ENCODE results near the gene DCAF4. TPM values are rescaled to one million over a fixed set of nuclear protein-coding genes. Genes with fewer than 3 reads are reported as not detected.

The DCAF4 gene
- total RNA-seq, 2 experiments from 2014 or later: 13.6 to 15.6 TPM

DNA sequence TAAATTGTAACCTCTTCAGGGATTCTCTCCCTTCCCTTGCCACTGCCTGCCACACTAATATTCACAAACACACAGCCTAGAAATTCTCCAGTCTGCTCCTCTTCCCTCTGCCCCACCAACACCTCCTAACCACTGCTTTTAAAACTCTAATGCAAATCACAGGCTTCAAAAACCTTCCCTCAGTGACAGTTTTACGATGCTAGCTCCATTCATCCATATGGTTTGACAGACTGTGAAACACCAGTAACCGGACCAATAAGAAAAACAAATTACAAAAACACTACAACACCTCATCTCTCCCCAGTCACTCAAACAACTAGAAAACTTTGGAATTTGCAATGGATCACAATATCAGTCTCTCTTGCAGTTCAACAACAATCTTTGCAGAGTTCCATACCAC, 38.1 kb upstream of the DCAF4 start:
- POLR2A ChIA-PET: interaction anchor here (1.1 kb wide), 1 partner anchor 24 kb away, joined by 3 read pairs; no protein-coding TSS in a partner anchor

DNA sequence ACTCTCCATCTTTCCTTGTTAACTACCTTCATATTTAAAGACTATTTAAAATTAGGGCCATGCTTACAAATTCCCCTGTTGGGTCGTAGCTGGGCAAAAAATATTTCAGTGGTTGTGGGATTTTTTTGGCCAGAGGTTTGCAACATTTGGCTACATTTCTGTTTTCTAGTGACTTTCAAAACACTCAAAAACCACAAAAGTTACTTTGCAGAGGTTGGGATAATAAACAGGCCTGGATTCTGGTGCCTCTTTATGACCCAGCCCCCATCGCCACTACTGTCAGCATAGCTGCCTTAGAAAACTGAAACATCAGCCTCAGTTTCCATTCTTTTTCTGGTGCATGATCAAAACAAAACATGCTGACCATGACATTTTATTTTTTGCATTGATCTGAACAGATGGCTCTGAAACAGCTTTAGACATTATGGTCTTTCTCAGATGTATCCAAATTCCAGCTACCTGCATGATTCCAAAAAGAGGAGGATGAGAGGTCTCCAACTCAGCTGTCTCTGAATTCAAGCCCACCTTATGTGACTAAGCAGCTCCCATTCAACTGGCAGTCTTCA, 37.5 kb upstream of the DCAF4 start:
- peaks cover 25% of the 10 kb centered on the region for H3K36me3 Mint-ChIP-seq (ENCODE audit: low read depth)
- no peaks in the 10 kb centered on the region for H3K9me3 Mint-ChIP-seq
- ChIA-PET POLR2A (interaction anchor here (1.1 kb wide), 1 partner anchor 25 kb away, joined by 3 read pairs; no protein-coding TSS in a partner anchor), CTCF (interaction anchor here (0.6 to 1.3 kb wide), 3 partner anchors 17 to 372 kb away, joined by 3 to 5 read pairs (median 3); no protein-coding TSS in a partner anchor)
- H3K27me3 Mint-ChIP-seq: peaks cover 39% of the 10 kb centered on the region
- no peak for DNase-seq
- H3K4me3 Mint-ChIP-seq: no peak overlapping the region
- H3K27ac Mint-ChIP-seq: no peak overlapping the region
- H3K4me1 Mint-ChIP-seq: peaks cover 38% of the 10 kb centered on the region

More for the DNA sequence above, 38.1 kb upstream of the DCAF4 start:
- H3K4me1 Mint-ChIP-seq: peaks cover 43% of the 10 kb centered on the region
- no peak overlapping the region for H3K27ac Mint-ChIP-seq
- CTCF ChIA-PET: interaction anchor here (1.0 to 1.3 kb wide), 2 partner anchors 17 to 372 kb away, joined by 3 to 5 read pairs; no protein-coding TSS in a partner anchor
- H3K9me3 Mint-ChIP-seq: no peaks in the 10 kb centered on the region
- peaks cover 39% of the 10 kb centered on the region for H3K27me3 Mint-ChIP-seq
- H3K4me3 Mint-ChIP-seq: no peak overlapping the region
- no peak for DNase-seq
- peaks cover 25% of the 10 kb centered on the region for H3K36me3 Mint-ChIP-seq (ENCODE audit: low read depth)

DNA sequence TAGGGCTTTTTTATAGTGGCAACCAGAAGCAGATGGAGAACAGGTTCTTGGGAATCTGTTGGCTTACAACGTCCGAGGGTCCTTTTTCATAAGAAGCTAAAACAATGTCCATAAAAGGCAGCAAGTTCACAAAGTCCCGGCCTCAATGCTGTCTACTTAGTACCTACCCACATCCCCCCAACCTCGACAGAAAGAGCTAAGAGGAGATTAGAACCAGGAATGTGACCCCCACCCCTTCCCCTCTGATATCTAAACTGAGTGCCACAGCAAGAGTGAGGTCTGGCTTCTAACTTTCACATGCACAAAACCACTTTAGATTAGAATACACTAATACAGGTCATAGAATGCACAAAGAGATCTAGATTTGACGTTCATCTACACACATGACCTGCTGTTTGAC, 36.9 kb upstream of the DCAF4 start:
- Mint-ChIP-seq H3K9me3 (no peaks in the 10 kb centered on the region), H3K4me1 (peaks cover 36% of the 10 kb centered on the region), H3K36me3 (ENCODE audit: low read depth) (peaks cover 25% of the 10 kb centered on the region), H3K27ac (no peak overlapping the region), H3K4me3 (no peak overlapping the region), H3K27me3 (peaks cover 42% of the 10 kb centered on the region)
- DNase-seq: no peak
- ChIA-PET POLR2A (no interaction called here), CTCF (interaction anchor here (1.3 kb wide), 1 partner anchor 16 kb away, joined by 5 read pairs; no protein-coding TSS in a partner anchor)

DNA sequence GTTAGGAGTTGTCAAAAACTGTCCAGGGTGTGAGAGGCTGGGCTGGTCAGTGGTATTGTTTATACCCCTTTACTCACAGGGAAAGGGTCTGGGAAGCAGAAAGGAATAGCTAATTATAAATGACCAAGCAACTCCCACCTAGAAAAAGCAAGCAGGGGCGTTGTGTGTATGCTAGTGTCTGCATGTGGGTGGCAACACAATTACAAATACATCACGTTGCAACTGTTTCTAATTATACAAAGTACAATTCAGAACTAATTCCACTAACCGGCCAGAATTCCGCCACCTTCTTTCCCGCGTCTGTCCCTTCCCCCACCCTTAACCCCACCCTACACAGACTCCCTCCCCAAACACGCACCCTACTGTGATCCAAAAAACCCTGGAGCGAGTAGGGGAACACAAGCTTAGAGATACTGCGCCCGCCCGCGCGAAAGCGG, 34.6 kb upstream of the DCAF4 start:
- peaks cover 42% of the 10 kb centered on the region for H3K4me1 Mint-ChIP-seq

DNA sequence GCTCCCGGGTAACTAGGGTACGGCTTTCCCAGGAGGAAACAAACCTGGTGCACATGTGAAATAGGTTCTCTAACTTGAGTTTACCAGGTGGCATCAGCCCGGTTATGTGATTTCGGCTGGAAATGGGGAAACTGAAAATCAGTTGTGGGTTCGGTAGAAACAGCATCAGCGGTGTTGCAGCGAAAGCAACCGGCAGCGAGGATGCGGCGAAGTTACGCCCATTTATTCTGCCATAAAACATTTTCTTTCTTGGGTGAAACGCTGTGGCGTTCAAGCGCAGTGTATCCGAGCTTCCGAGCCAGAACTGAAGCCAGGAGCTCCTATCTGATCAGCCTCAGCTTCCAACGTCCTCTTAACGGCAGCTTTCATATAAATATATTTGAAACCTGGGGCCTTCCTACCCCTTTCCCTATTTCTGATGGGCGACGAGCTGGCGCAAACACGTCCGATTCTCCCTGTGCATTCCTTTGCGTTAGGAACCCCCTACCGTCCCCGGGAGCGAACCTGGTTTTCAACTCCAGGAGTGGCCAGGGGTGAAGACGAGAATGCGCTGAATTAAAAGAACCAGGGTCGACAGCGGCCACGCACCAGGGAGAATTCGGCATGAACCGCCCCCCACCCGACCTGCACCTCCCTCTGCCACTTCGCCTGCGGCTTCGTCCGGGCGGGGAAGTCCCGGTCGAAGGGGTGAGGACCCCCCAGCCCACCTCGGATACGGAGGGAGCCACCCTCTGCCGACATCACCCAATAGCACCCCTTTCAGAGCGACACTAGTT, 34.0 kb upstream of the DCAF4 start:
- Mint-ChIP-seq H3K36me3 (ENCODE audit: low read depth) (peaks cover 18% of the 10 kb centered on the region), H3K4me1 (peaks cover 42% of the 10 kb centered on the region), H3K4me3 (peak overlapping the region; percentile 92), H3K9me3 (no peaks in the 10 kb centered on the region), H3K27me3 (peaks cover 65% of the 10 kb centered on the region), H3K27ac (peak overlapping the region; percentile 37)
- CTCF ChIA-PET: interaction anchor here (0.9 to 2.9 kb wide), 4 partner anchors 374 to 415 kb away, joined by 3 to 12 read pairs (median 7); no protein-coding TSS in a partner anchor
- POLR2A ChIA-PET: interaction anchor here (1.4 to 3.3 kb wide), 2 partner anchors 374 to 378 kb away, joined by 5 to 47 read pairs; no protein-coding TSS in a partner anchor
- DNase-seq: peak; percentile 55

More for the DNA sequence above, 34.6 kb upstream of the DCAF4 start:
- H3K9me3 Mint-ChIP-seq: no peaks in the 10 kb centered on the region
- H3K36me3 Mint-ChIP-seq (ENCODE audit: low read depth): peaks cover 20% of the 10 kb centered on the region
- CTCF ChIA-PET: interaction anchor here (0.9 to 2.9 kb wide), 4 partner anchors 373 to 414 kb away, joined by 3 to 12 read pairs (median 7); no protein-coding TSS in a partner anchor
- peak overlapping the region; percentile 92 for H3K4me3 Mint-ChIP-seq
- POLR2A ChIA-PET: interaction anchor here (1.4 to 3.3 kb wide), 2 partner anchors 373 to 377 kb away, joined by 5 to 47 read pairs; no protein-coding TSS in a partner anchor
- DNase-seq: no peak
- no peak overlapping the region for H3K27ac Mint-ChIP-seq
- H3K27me3 Mint-ChIP-seq: peaks cover 60% of the 10 kb centered on the region

DNA sequence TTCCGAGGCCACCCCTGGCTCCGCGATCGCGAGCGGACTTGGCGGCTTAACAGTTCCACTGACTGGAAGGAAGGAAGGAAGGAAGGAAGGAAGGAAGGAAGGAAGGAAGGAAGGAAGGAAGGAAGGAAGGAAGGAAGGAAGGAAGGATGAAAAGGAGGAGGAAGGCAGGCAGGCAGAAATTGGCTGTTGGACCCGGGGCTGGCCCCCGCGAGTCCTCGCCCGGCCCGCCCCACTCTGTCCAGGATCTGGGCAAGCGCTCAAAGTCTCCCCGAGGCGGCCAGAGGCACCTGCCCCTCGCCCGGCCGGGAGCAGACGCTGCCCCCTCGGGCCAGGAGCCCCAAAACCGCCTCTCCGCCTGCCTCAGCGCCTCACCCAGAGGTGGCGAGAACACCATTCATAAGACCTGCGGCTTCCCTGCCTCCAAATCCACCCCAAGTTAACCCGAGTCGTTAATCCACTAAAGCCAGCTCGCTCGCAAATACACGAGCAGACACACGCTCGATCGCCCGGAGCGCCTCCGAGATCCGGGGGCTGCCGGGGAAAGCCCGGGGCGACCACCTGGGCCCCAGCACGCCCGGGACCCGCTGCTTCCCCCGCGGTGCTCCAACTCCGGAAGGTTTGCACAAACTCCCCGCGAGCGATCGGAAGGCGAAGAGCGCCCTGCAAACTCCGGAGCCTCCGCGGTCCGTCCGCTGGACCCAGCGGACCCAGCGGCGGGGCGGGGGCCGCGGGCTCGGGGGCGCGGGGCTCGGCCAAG, 33.2 kb upstream of the DCAF4 start:
- H3K27ac Mint-ChIP-seq: peak overlapping the region; percentile 37
- peak overlapping the region; percentile 92 for H3K4me3 Mint-ChIP-seq
- peaks cover 66% of the 10 kb centered on the region for H3K27me3 Mint-ChIP-seq
- peaks cover 41% of the 10 kb centered on the region for H3K4me1 Mint-ChIP-seq
- CTCF ChIA-PET: interaction anchor here (0.9 to 2.9 kb wide), 7 partner anchors 11 to 416 kb away, joined by 3 to 33 read pairs (median 11); no protein-coding TSS in a partner anchor
- DNase-seq: peak; percentile 43
- H3K9me3 Mint-ChIP-seq: no peaks in the 10 kb centered on the region
- peaks cover 14% of the 10 kb centered on the region for H3K36me3 Mint-ChIP-seq (ENCODE audit: low read depth)
- POLR2A ChIA-PET: interaction anchor here (1.2 to 3.3 kb wide), 11 partner anchors 10 to 453 kb away, joined by 3 to 47 read pairs (median 5); partner anchors contain the start of genes DCAF4 and RBM25

DNA sequence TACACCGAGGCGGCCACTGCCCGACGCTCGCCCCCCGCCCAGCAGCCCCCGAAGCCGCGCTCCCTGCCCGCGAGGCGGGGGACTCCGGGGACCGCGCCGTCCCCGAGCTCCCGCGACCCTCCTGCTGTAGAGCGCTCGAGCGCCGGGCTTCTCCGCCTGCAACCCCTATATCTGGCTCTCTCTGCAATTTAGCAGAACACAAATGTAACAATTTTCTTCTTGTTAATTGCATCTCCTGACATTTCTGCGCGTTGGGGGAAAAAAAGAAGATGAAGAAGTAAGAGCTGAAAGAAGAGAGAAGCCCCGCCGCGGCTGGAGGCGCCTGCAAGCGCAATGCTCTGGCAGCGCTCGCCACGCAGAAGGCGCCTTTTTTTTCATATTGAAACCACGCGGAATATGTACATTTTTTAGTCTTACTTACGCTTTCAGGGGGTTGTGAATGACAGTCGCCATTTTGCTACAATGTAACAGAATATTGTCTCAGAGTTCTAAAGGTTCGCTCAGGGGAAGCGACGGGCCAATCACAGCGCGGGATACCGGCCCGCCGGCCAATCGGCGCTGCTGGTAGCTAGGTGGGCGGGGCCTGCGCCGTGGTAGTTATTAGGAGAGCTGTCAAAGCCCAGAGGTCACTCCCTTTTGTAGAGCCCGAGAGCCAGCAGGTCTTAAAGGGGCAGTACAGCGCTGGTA, 32.5 kb upstream of the DCAF4 start, which contains the start of gene DPF3:
Gene DPF3 (minus strand): TSS at position 466 of the 687 bp plus-strand sequence. CDS start 13 bp downstream, at position 453.
- peak; percentile 98 for DNase-seq
- H3K27me3 Mint-ChIP-seq: peaks cover 61% of the 10 kb centered on the region
- H3K36me3 Mint-ChIP-seq (ENCODE audit: low read depth): peaks cover 10% of the 10 kb centered on the region
- no peaks in the 10 kb centered on the region for H3K9me3 Mint-ChIP-seq
- H3K4me1 Mint-ChIP-seq: peaks cover 35% of the 10 kb centered on the region
- ChIA-PET CTCF (interaction anchor here (0.6 to 2.9 kb wide), 11 partner anchors 9 to 416 kb away, joined by 3 to 33 read pairs (median 4); no protein-coding TSS in a partner anchor), POLR2A (interaction anchor here (0.9 to 3.3 kb wide), 15 partner anchors 10 to 454 kb away, joined by 3 to 47 read pairs (median 4); partner anchors contain the start of genes DCAF4 and RBM25)
- peak within 1 kb of the TSS; percentile 41 for H3K27ac Mint-ChIP-seq
- H3K4me3 Mint-ChIP-seq: peak within 1 kb of the TSS; percentile 92

DNA sequence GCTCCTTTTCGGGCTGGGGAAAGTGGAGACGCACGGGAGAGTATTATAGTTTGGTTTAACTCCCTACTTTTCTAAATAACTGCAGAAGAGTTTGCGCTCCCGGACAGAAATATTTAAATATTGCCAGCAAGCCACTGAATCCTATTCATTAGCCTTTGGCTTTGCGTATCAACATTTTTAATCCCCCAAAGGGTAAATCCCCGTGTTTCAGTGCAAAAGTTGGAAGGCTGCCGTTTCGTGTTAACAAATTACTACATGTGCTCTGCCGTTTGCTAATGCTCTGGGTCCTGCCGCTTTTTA, 32.0 kb upstream of the DCAF4 start:
- Mint-ChIP-seq H3K9me3 (no peaks in the 10 kb centered on the region), H3K27me3 (peaks cover 58% of the 10 kb centered on the region), H3K4me3 (peak overlapping the region; percentile 90), H3K27ac (peak overlapping the region; percentile 41), H3K36me3 (ENCODE audit: low read depth) (peaks cover 8% of the 10 kb centered on the region), H3K4me1 (peaks cover 32% of the 10 kb centered on the region)
- DNase-seq: no peak
- CTCF ChIA-PET: interaction anchor here (0.6 to 2.9 kb wide), 11 partner anchors 8 to 417 kb away, joined by 3 to 33 read pairs (median 4); no protein-coding TSS in a partner anchor
- POLR2A ChIA-PET: interaction anchor here (0.9 to 3.3 kb wide), 15 partner anchors 9 to 455 kb away, joined by 3 to 47 read pairs (median 4); partner anchors contain the start of genes DCAF4 and RBM25

DNA sequence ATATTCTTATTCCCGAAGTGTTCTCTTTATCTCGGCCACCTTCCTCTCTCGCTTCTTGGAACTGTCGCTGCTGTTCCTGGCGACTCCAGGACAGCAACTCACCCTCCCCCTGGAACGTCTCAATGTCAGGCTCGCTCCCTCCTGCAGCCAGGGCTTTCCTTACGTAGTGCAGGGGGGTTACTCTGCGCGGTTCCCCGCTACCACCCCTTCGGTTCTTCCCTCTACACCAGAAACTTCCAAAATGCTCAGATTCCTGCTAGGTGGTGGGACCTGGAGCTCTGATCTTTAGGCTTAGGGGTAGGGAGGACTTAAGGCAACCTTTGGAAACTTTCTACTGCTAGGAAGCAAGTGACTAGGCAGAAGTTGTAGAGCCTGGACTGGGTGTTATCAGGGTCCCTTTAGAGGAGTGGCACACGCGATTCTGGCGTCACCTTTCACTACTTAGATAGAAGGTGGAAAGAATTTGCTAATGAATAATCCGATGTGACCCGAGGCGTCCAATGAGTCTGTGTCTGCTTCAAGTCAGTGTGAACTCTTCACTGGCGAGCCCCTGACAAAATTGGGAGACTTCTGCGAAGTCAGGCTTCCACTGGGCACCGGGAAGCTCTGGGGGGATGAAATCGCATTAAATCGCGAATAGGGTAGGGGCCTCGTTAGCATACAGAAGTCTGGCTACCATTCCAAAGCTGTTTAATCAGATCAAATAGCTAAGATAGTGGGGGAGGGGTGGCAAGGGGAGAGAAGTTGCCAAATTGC, 31.5 kb upstream of the DCAF4 start:
- DNase-seq: no peak
- peaks cover 54% of the 10 kb centered on the region for H3K27me3 Mint-ChIP-seq
- H3K27ac Mint-ChIP-seq: no peak overlapping the region
- H3K4me1 Mint-ChIP-seq: peaks cover 30% of the 10 kb centered on the region
- peak overlapping the region; percentile 90 for H3K4me3 Mint-ChIP-seq
- ChIA-PET CTCF (interaction anchor here (0.6 to 2.9 kb wide), 12 partner anchors 8 to 417 kb away, joined by 3 to 33 read pairs (median 5); no protein-coding TSS in a partner anchor), POLR2A (interaction anchor here (0.7 to 3.3 kb wide), 17 partner anchors 9 to 455 kb away, joined by 3 to 47 read pairs (median 4); partner anchors contain the start of gene DCAF4)
- no peaks in the 10 kb centered on the region for H3K9me3 Mint-ChIP-seq
- peaks cover 4% of the 10 kb centered on the region for H3K36me3 Mint-ChIP-seq (ENCODE audit: low read depth)

DNA sequence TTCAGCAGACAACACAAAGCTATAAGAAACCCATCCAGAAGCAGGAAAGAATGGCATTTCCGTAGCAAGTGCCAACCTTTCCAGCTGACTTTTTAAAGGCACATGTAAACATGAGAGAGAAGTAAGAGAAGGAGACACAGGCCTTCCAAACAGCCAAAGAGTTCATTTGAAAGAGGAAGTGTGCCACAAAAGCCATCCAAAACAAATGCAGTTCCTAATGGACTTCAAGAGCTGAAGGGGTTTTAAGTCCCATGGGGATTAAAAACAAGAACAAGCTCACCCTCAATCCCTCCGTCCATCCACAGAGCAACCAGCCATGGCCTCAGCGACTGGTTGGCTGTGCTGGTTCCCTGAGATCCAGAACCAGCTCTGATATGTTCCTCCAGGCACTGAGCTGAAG, 27.8 kb upstream of the DCAF4 start:
- ChIA-PET CTCF (interaction anchor here (1.0 to 1.1 kb wide), 2 partner anchors 381 to 385 kb away, joined by 4 to 5 read pairs; no protein-coding TSS in a partner anchor), POLR2A (no interaction called here)
- Mint-ChIP-seq H3K9me3 (no peaks in the 10 kb centered on the region), H3K36me3 (ENCODE audit: low read depth) (no peaks in the 10 kb centered on the region), H3K27ac (no peak overlapping the region), H3K4me1 (peaks cover 13% of the 10 kb centered on the region), H3K4me3 (no peak overlapping the region), H3K27me3 (peaks cover 38% of the 10 kb centered on the region)
- DNase-seq: no peak

DNA sequence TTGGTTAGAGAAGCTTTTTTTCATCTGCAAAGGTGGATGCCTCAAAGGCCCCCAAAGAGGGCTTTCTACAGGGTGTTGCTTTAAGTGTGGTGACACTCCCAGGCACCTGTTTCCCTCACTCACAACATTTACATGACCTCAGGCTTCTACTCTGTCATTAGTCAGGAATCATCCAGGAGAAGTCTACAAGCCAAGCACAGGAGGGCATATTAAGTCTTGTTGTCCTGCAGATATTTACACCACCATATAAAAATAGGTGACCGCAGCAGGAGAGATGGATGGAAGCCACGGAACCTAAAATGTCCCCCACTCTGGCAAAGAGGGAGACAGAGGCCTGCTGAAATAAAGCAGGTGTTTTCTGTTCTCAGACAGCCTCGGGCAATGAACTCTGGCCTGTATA, 24.9 kb upstream of the DCAF4 start:
- H3K27me3 Mint-ChIP-seq: peaks cover 25% of the 10 kb centered on the region

More for the DNA sequence above, 24.9 kb upstream of the DCAF4 start:
- no peak overlapping the region for H3K27ac Mint-ChIP-seq
- peaks cover 15% of the 10 kb centered on the region for H3K4me1 Mint-ChIP-seq
- no peak for DNase-seq
- no peak overlapping the region for H3K4me3 Mint-ChIP-seq
- no peaks in the 10 kb centered on the region for H3K36me3 Mint-ChIP-seq (ENCODE audit: low read depth)
- no peaks in the 10 kb centered on the region for H3K9me3 Mint-ChIP-seq
- CTCF ChIA-PET: interaction anchor here (1.0 kb wide), 1 partner anchor 387 kb away, joined by 4 read pairs; no protein-coding TSS in a partner anchor
- POLR2A ChIA-PET: no interaction called here

Data from activated CD4-positive, alpha-beta memory T cell treated with anti-CD3 and anti-CD28 coated beads, Interleukin-2, amount 10 ng/mL, durations not matched to agents 7 days and 5 days (primary cell).